ENCODE results near the gene PRG2.
"Not testable (repeated sequence)": the region's sequence is repeated elsewhere in the genome, so short reads cannot be mapped to it uniquely, and the experiment has no call there.

PRG2 gene

DNA sequence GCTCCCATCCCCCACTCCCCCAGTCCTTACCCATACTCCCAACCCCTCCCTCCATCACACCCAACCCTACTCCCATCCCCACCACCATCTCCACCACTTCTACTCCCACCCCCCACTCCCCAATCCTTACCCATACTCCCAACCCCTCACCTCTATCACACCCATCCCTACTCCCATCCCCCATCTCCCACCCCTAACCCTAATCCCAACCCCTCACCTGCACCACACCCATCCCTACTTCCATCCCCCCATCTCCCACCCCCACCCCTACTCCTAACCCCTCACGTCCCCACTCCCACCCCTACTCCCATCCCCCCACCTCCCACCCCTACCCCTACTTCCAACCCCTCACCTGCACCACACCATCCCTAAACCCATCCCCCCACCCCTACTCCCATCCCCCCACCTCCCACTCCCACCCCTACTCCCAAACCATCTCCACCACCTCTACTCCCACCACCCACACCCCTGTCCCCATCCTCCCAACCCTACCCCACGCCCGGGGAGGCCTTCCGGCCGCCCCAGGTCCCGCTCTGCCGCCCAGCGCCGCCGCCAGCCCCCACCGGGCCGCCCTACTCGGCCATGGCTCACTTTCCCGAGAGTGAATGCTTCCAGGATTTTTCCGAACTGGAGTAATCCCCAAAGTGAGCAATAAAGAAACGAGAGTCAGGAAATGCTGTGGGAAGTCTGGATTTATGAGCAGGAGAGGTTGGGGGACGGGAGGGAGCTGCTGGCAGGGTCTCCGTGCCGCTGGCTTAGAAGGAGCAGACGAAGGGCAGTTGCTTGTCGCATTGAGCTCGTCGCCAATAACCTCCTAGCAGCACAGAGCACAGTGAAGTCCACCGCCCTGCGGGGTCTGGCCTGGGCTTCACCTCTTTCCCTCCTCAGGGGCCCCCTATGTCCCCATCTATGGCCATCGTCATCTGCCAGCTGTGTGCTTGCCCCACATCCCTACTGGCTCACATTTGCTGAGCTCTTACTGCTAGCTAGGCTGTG lies 14.1 kb downstream of the PRG2 start:
- Mint-ChIP-seq H3K4me3 (no peak overlapping the region), H3K9me3 (no peaks in the 10 kb centered on the region), H3K27me3 (ENCODE audit: low read depth) (no peaks in the 10 kb centered on the region), H3K36me3 (ENCODE audit: low read depth) (no peaks in the 10 kb centered on the region), H3K4me1 (ENCODE audit: low read depth) (no peaks in the 10 kb centered on the region), H3K27ac (no peak overlapping the region)

DNA sequence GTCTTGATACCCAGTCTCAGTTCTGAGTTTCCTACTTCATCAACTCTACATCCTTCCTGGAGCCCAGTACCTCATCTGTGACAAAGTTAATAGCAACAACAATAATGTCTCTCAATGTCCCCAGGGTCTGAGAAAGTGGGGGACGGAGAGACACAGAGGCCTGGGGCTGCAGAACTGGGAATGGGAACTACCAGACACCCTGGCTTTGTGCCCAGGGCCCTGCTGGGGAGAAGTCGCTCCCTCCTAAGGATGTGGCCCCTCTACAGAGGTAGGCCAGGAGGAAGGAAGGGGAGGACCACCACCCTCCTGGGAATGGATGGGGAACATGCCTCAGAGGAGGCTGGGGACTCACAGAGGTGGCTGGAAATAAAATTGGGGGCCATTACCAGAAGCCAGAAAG lies 15.0 kb downstream of the PRG2 start:
- Mint-ChIP-seq H3K27me3 (ENCODE audit: low read depth) (no peaks in the 10 kb centered on the region), H3K27ac (no peak overlapping the region), H3K9me3 (no peaks in the 10 kb centered on the region), H3K4me1 (ENCODE audit: low read depth) (no peaks in the 10 kb centered on the region), H3K36me3 (ENCODE audit: low read depth) (no peaks in the 10 kb centered on the region), H3K4me3 (no peak overlapping the region)

DNA sequence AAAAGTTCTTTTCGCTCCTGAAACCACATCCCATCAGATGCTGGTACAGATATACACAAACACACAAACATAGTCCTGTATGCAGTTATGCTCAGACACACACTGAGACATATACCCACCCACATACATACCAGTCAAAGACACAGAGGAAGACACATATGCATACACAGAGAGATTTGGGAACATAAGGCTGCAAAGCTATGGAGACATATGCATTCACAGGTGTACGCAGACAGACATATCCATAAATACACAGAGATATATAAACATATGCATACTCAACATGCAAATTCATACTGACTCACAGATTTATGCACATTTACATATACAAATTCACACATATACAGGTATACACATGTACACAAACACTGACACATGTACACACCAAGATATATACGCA lies 15.5 kb downstream of the PRG2 start:
- no peaks in the 10 kb centered on the region for H3K9me3 Mint-ChIP-seq
- H3K36me3 Mint-ChIP-seq (ENCODE audit: low read depth), result no peaks in the 10 kb centered on the region
- no peak overlapping the region for H3K4me3 Mint-ChIP-seq
- no peaks in the 10 kb centered on the region for H3K27me3 Mint-ChIP-seq (ENCODE audit: low read depth)
- H3K27ac Mint-ChIP-seq, result no peak overlapping the region
- no peaks in the 10 kb centered on the region for H3K4me1 Mint-ChIP-seq (ENCODE audit: low read depth)

DNA sequence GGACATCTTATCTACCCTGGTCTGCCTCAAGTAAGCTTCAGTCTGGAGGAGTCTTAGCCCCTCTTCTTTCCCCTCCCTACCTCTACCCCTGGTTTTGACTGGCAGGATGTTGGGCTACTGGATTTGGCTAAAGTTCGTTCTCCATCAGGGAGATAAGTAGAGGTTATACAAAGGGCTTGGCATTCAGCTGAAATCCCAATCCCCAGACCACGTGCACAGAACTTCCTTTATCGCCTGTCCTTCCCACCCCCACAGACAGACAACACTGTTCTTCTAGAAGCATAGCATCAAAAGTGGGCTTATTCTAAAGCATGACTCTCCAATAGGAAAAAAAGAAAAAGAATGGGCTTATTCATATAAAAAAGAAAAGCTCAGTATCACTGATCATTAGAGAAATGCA lies 17.3 kb downstream of the PRG2 start:
- no peaks in the 10 kb centered on the region for H3K27me3 Mint-ChIP-seq (ENCODE audit: low read depth)
- no peaks in the 10 kb centered on the region for H3K4me1 Mint-ChIP-seq (ENCODE audit: low read depth)
- no peak overlapping the region for H3K27ac Mint-ChIP-seq
- H3K4me3 Mint-ChIP-seq, result no peak overlapping the region
- no peaks in the 10 kb centered on the region for H3K36me3 Mint-ChIP-seq (ENCODE audit: low read depth)
- no peaks in the 10 kb centered on the region for H3K9me3 Mint-ChIP-seq

DNA sequence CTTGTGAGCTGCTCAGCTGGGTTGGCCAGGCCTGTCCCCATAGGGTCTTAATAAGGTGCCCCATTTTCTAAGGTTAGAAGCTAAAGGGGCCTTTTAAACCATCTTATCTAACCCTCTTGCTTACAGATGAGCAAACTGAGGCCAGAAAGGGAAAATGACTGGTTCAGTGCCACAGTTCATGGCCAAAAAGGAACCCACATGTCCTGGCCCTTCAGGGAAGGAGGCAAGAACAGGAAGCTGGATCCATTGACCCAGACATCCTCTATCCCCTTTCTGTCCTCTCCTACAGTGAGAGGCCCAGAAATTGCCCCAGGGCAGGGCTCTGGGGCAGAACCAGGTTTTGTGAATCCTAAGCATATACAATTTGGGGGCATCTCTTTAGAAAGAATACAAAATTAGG lies 19.5 kb downstream of the PRG2 start:
- Mint-ChIP-seq H3K27me3 (ENCODE audit: low read depth) (no peaks in the 10 kb centered on the region), H3K9me3 (no peaks in the 10 kb centered on the region), H3K4me3 (no peak overlapping the region), H3K36me3 (ENCODE audit: low read depth) (no peaks in the 10 kb centered on the region), H3K4me1 (ENCODE audit: low read depth) (no peaks in the 10 kb centered on the region), H3K27ac (no peak overlapping the region)

DNA sequence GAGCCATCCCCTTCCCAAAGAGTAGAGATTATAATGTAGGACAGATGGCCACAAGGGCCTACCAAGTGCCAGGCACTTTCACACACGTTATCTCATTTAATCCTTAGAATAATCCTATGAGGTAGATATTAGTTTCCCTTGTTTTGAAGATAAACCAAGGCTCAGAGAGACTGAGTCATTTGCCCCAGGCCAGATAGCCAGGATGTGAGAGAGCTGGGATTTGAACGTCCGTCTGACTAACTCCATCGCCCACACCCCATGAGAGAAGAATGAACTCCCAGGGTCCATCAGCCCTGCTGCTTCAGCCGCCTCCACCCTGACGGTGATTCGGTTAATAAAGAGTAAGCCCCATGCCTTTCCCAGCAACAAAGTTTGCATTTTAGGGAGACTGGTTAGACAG lies 20.2 kb downstream of the PRG2 start:
- no peaks in the 10 kb centered on the region for H3K9me3 Mint-ChIP-seq
- H3K27ac Mint-ChIP-seq, result no peak overlapping the region
- no peaks in the 10 kb centered on the region for H3K36me3 Mint-ChIP-seq (ENCODE audit: low read depth)
- no peak overlapping the region for H3K4me3 Mint-ChIP-seq
- no peaks in the 10 kb centered on the region for H3K4me1 Mint-ChIP-seq (ENCODE audit: low read depth)
- H3K27me3 Mint-ChIP-seq (ENCODE audit: low read depth), result no peaks in the 10 kb centered on the region

DNA sequence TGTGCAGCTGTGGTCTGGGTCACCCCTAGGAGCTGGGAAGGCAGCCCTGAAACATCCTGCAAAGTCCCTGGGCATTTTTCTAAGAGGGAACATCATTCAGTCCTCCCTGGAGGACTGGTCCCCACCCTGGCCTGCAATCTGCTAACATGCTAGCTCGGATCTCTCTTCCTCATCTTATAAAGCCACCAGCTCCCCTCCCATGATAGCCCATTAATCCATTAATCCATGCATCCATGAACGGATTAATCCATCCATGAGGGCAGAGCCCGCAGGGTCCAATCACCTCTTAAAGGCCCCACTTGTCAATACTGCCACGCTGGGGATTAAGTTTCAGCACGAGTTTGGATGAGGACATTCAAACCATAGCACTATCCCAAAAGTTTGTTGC lies 21.6 kb downstream of the PRG2 start:
- Mint-ChIP-seq H3K4me1 (ENCODE audit: low read depth) (no peaks in the 10 kb centered on the region), H3K27ac (no peak overlapping the region), H3K27me3 (ENCODE audit: low read depth) (no peaks in the 10 kb centered on the region), H3K36me3 (ENCODE audit: low read depth) (no peaks in the 10 kb centered on the region), H3K4me3 (no peak overlapping the region), H3K9me3 (no peaks in the 10 kb centered on the region)

DNA sequence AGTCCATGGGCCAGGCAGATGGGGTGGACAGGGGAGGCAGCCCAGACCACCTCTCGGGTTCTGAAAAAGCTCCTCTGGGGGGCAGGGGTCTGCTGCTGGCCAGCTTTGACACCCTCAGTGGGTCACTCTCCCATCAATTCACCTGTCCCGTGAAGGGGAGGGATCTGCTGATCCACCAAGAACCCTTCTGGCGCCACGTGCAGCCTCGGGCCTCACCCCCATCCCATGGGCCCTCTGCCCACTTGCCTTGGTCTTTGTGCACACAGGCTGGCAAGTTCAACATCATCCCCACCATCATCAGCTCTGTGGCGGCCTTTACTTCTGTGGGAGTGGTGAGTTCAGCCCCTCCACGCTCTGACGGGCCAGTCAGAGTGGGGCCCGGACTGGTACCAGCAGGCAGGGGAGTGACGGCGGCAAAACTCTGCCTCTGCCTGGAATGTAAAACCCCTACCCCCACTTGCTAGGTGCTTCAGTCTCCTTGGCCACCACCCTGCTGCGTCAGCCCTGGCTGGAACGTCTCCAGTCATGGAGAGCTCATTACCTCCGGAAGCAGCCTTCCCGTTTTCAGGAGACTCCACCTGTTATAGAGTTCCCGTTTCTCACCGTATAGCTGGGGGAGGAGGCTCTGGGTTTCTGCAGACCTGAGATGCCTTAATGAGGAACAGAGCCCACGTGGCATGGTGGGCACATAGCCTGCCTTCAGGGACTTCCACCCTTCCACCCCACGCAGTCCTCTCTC lies 22.2 kb downstream of the PRG2 start:
- Mint-ChIP-seq H3K27ac (no peak overlapping the region), H3K4me1 (ENCODE audit: low read depth) (no peaks in the 10 kb centered on the region), H3K27me3 (ENCODE audit: low read depth) (no peaks in the 10 kb centered on the region), H3K36me3 (ENCODE audit: low read depth) (no peaks in the 10 kb centered on the region), H3K4me3 (no peak overlapping the region), H3K9me3 (no peaks in the 10 kb centered on the region)

DNA sequence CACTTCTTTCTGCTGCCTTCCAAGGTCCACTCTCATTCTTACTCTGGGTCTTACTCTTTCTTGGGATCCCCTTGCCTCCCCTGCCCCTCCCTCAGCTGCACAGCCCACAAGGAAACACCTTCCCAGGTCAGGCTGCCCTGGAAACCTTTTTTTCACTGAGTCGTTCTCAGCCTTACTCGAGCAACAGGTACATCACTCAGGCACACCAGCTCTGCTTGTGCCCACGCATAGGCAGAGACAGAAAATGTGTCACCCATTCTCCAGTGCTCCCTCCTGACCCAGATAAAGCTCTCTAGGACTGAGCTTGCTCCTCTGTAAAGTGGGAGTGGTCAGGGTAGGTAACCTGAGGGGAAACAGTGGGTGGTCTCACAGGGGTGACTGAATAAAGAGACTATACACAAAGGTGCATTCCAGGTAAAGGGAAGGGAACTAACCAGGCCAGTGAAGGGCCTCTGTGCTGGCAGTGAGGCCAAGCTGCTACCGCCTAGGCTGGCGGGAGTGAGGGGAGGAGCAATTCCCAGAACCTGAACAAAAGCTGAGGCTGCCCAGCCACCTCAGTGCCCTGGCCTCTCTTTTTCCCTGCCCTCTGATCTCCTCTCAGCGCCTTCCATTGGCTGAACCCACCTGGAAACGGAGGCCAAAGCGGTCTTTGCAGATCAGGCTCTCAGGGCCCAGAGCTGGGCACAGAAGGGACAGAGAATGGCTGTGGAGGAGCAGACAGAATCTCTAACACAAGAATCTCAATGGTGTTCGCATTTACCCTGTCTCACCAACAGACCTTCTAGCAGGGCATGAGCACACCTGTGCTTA lies 25.4 kb downstream of the PRG2 start:
- Mint-ChIP-seq H3K27me3 (ENCODE audit: low read depth) (no peaks in the 10 kb centered on the region), H3K4me3 (no peak overlapping the region), H3K4me1 (ENCODE audit: low read depth) (no peaks in the 10 kb centered on the region), H3K36me3 (ENCODE audit: low read depth) (no peaks in the 10 kb centered on the region), H3K9me3 (no peaks in the 10 kb centered on the region), H3K27ac (no peak overlapping the region)

DNA sequence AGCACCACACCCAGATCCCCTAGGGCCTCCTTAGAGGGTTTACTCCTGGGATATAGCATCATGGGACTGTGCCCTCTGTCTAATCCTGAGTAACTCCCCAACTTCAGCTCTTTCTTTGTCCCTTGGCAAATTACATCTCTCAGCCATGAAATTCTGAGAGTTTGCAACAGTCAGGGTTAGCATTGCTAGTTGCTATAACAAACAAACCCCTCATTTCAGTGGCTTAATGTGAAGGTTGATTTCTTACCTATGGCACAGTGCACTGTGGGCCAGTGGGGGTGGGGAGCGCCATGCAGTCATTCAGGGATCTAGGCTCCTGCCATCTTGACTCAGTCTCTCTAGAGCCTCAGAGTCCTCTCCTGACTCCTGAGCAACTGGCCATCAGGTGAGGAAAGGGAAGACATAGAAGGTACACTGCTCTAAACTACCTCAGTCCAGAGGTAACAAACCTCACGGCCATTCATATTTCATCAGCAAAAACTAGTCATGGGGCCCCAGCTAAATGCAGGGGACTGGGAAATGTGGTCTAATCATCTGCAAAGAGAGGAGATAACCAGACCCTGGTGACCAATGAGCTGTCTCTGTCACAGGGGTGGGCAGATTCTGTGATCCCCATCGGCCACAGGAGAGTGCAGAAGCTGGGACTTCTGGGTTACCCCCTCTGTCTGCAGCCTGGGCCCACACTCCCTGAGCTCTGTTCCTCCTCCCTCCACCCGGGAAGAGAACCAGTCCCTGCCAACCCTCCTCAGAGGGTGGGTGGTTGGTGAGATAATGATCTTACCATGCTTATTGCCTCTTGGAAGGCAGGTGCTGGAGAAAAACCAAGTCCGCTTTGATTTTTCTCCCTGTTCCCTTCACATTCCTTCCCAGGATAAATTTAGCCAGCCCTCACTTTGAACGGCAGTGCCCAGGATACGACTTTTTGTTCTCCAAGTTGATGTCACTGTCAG lies 27.0 kb downstream of the PRG2 start:
- no peaks in the 10 kb centered on the region for H3K4me1 Mint-ChIP-seq (ENCODE audit: low read depth)
- no peak overlapping the region for H3K27ac Mint-ChIP-seq
- no peak overlapping the region for H3K4me3 Mint-ChIP-seq
- no peaks in the 10 kb centered on the region for H3K27me3 Mint-ChIP-seq (ENCODE audit: low read depth)
- H3K36me3 Mint-ChIP-seq (ENCODE audit: low read depth), result no peaks in the 10 kb centered on the region
- no peaks in the 10 kb centered on the region for H3K9me3 Mint-ChIP-seq

DNA sequence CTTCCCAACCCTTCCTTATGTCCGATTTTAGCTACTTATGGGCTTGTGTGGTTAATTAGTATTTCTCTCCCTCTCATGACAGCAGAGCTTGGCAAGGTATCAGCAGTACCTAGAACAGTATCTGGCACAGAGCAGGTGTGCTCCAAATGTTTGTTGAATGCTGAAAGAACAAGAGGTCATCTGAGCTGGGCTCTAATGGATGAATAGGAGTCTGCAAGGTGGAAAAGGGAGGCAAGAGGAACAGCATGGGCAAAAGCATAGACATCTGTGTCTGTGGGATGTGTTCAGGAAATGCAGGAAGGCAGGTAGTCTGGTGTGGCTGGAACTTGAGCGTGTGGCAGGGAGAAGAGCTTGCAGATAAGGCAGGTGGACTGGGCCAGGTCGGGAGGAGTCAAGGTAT lies 28.5 kb downstream of the PRG2 start:
- Mint-ChIP-seq H3K27ac (no peak overlapping the region), H3K27me3 (ENCODE audit: low read depth) (no peaks in the 10 kb centered on the region)

DNA sequence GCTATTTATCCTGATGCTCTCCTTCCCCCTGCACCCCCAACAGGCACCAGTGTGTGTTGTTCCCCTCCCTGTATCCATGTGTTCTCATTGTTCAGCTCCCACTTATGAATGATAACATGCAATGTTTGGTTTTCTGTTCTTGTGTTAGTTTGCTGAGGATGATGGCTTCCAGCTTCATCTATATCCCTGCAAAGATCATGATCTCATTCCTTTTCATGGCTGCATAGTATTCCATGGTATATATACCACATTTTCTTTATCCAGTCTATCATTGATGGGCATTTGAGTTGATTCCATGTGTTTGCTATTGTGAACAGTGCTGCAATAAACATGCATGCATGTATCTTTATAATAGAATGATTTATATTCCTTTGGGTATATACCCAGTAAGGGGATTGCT lies 29.0 kb downstream of the PRG2 start:
- H3K4me3 Mint-ChIP-seq; H3K36me3 Mint-ChIP-seq (ENCODE audit: low read depth); H3K4me1 Mint-ChIP-seq (ENCODE audit: low read depth); H3K27me3 Mint-ChIP-seq (ENCODE audit: low read depth); H3K27ac Mint-ChIP-seq; H3K9me3 Mint-ChIP-seq: not testable (repeated sequence)

More for the DNA sequence above, 28.5 kb downstream of the PRG2 start:
- no peaks in the 10 kb centered on the region for H3K9me3 Mint-ChIP-seq
- no peaks in the 10 kb centered on the region for H3K36me3 Mint-ChIP-seq (ENCODE audit: low read depth)
- H3K4me3 Mint-ChIP-seq, result no peak overlapping the region
- H3K4me1 Mint-ChIP-seq (ENCODE audit: low read depth), result no peaks in the 10 kb centered on the region

DNA sequence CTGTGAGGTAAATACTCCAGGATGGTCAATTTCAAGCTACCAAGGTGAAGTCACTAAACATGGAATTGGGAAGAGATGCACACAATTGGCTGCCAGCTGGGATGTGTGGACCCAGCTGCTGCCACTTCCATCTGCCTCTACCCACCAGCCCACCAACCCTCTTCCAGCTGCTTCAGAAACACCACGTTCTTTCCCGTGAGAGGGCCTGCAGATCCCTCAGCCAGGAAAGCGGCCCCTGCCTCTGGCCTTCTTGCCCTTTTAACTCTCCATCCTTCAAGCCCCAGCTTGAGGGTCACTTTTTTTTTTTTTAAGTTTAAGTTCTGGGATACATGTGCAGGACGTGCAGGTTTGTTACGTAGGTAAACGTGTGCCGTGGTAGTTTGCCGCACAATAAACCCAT lies 29.5 kb downstream of the PRG2 start:
- no peak overlapping the region for H3K27ac Mint-ChIP-seq
- H3K4me1 Mint-ChIP-seq (ENCODE audit: low read depth), result no peaks in the 10 kb centered on the region
- peaks cover 6% of the 10 kb centered on the region for H3K27me3 Mint-ChIP-seq (ENCODE audit: low read depth)
- H3K9me3 Mint-ChIP-seq, result no peaks in the 10 kb centered on the region
- H3K36me3 Mint-ChIP-seq (ENCODE audit: low read depth), result no peaks in the 10 kb centered on the region
- no peak overlapping the region for H3K4me3 Mint-ChIP-seq
